ENCODE data around the gene ZCCHC2.

ZCCHC2 gene

GRCh38 chr18:62487161-62487560 lies 35.7 kb upstream of the ZCCHC2 start:
- TF ChIP-seq CTCF (conservative IDR thresholded peaks at IDR 0.05; ENCODE audit: control insufficient read depth, insufficient read depth, low read depth, low read length) = no peak
- DNase-seq (ENCODE audit: low read depth) = no peak
- H3K4me3 ChIP-seq (ENCODE audit: control insufficient read depth, low read depth, low read length) = no peak overlapping the region

GRCh38 chr18:62490967-62491695 lies 31.7 kb upstream of the ZCCHC2 start:
- TF ChIP-seq CTCF (conservative IDR thresholded peaks at IDR 0.05; ENCODE audit: control insufficient read depth, insufficient read depth, low read depth, low read length) = no peak
- H3K4me3 ChIP-seq (ENCODE audit: control insufficient read depth, low read depth, low read length) = no peak overlapping the region
- no peak for DNase-seq (ENCODE audit: low read depth)

- DNase-seq (ENCODE audit: low read depth) = no peak
- H3K4me3 ChIP-seq (ENCODE audit: control insufficient read depth, low read depth, low read length) = no peak overlapping the region
- TF ChIP-seq CTCF (conservative IDR thresholded peaks at IDR 0.05; ENCODE audit: control insufficient read depth, insufficient read depth, low read depth, low read length) = no peak
Observed at GRCh38 chr18:62493033-62493862, 29.6 kb upstream of the ZCCHC2 start.

GRCh38 chr18:62494764-62495163 lies 28.1 kb upstream of the ZCCHC2 start:
- TF ChIP-seq CTCF (conservative IDR thresholded peaks at IDR 0.05; ENCODE audit: control insufficient read depth, insufficient read depth, low read depth, low read length) = no peak
- no peak overlapping the region for H3K4me3 ChIP-seq (ENCODE audit: control insufficient read depth, low read depth, low read length)

GRCh38 chr18:62496262-62496661 lies 26.6 kb upstream of the ZCCHC2 start:
- H3K4me3 ChIP-seq (ENCODE audit: control insufficient read depth, low read depth, low read length) = no peak overlapping the region
- no peak for TF ChIP-seq CTCF (conservative IDR thresholded peaks at IDR 0.05; ENCODE audit: control insufficient read depth, insufficient read depth, low read depth, low read length)
- no peak for DNase-seq (ENCODE audit: low read depth)

More at GRCh38 chr18:62494764-62495163, 28.1 kb upstream of the ZCCHC2 start:
- no peak for DNase-seq (ENCODE audit: low read depth)

GRCh38 chr18:62497190-62497772 lies 25.5 kb upstream of the ZCCHC2 start:
- TF ChIP-seq CTCF (conservative IDR thresholded peaks at IDR 0.05; ENCODE audit: control insufficient read depth, insufficient read depth, low read depth, low read length) = no peak
- no peak for DNase-seq (ENCODE audit: low read depth)
- H3K4me3 ChIP-seq (ENCODE audit: control insufficient read depth, low read depth, low read length) = no peak overlapping the region
